IMR-90 (cell line): ENCODE measurements around the gene HYAL2. TPM values are rescaled to one million over a fixed set of nuclear protein-coding genes. Genes with fewer than 3 reads are reported as not detected.

Experiments used
- ATAC-seq: fragments of 200-7000 bp; cut with Tn5 transposase; 2 replicates; pipeline ENCODE4 v1.9.1; 2020; ENCODE audit warnings: low read depth, mild to moderate bottlenecking, moderate library complexity
- BruUV-seq: library from RNA; stranded (reverse); fragments of 400-500 nt; replicated peaks from 2 replicates; lab custom pipeline; 2021; lab: Mats Ljungman, UMichigan
- CTCF ChIA-PET: fragments of 300-600 bp; formaldehyde crosslinking; extraction: SDS; loops from one replicate; lab custom pipeline; 2021; ENCODE audit warnings: antibody characterized with exemption; lab: Yijun Ruan, JAX
- POLR2A ChIA-PET: fragments of 300-600 bp; sonication (Branson Sonifier 250); formaldehyde crosslinking; loops from one replicate; lab custom pipeline; 2022; ENCODE audit warnings: antibody characterized with exemption; ENCODE audit not compliant: unreplicated experiment; lab: Charles Lee
- DNase-seq: peaks from one replicate; pipeline ENCODE4 v3.0.0; 2013
- H2AFZ ChIP-seq: replicated peaks from 2 replicates; pipeline ENCODE3; 2013; ENCODE audit warnings: low read length, mild to moderate bottlenecking; ENCODE audit not compliant: poor library complexity
- H2AK5ac ChIP-seq: 2 replicates; pipeline ENCODE4 v1.6.1; 2013; ENCODE audit warnings: low read depth, low read length, inconsistent platforms
- H2AK9ac ChIP-seq: replicated peaks from 2 replicates; pipeline ENCODE3; 2013; ENCODE audit warnings: mild to moderate bottlenecking, low read depth, low read length, moderate library complexity; ENCODE audit not compliant: poor library complexity
- H2BK120ac ChIP-seq: 2 replicates; pipeline ENCODE4 v1.6.1; 2013; ENCODE audit warnings: low read depth, low read length, inconsistent platforms
- H2BK15ac ChIP-seq: 3 replicates; pipeline ENCODE4 v1.6.1; 2013; ENCODE audit warnings: low read depth, low read length, inconsistent platforms
- H2BK20ac ChIP-seq: 2 replicates; pipeline ENCODE4 v1.6.1; 2013; ENCODE audit warnings: low read depth, mild to moderate bottlenecking, inconsistent platforms, low read length, moderate library complexity
- H2BK5ac ChIP-seq: 2 replicates; pipeline ENCODE4 v1.6.1; 2013; ENCODE audit warnings: mild to moderate bottlenecking, low read depth, low read length, inconsistent platforms; ENCODE audit not compliant: poor library complexity, severe bottlenecking
- H3K14ac ChIP-seq: replicated peaks from 2 replicates; pipeline ENCODE4 v1.6.1; 2013; ENCODE audit warnings: low read depth, low read length, inconsistent platforms
- H3K18ac ChIP-seq: 2 replicates; pipeline ENCODE4 v1.6.1; 2013; ENCODE audit warnings: low read depth, low read length, control low read depth
- H3K23ac ChIP-seq: 2 replicates; pipeline ENCODE4 v1.6.1; 2013; ENCODE audit warnings: low read depth, low read length, inconsistent platforms
- H3K27ac ChIP-seq: 2 replicates; pipeline ENCODE4 v1.5.1; 2013; ENCODE audit warnings: mild to moderate bottlenecking, control low read depth, low read length; ENCODE audit not compliant: insufficient read depth
- H3K27me3 ChIP-seq: 2 replicates; pipeline ENCODE4 v1.6.1; 2013; ENCODE audit warnings: low read length; ENCODE audit not compliant: control insufficient read depth, insufficient read depth
- H3K36me3 ChIP-seq: 2 replicates; pipeline ENCODE4 v1.6.1; 2013; ENCODE audit warnings: low read length, mixed read lengths; ENCODE audit not compliant: control insufficient read depth, insufficient read depth
- H3K4ac ChIP-seq: 2 replicates; pipeline ENCODE4 v1.6.1; 2013; ENCODE audit warnings: low read depth, low read length, inconsistent platforms
- H3K4me1 ChIP-seq: 2 replicates; pipeline ENCODE4 v1.6.1; 2013; ENCODE audit warnings: low read length, mixed read lengths; ENCODE audit not compliant: control insufficient read depth, insufficient read depth
- H3K4me2 ChIP-seq: 2 replicates; pipeline ENCODE4 v1.6.1; 2013; ENCODE audit warnings: low read depth, mild to moderate bottlenecking, control low read depth, low read length, moderate library complexity
- H3K4me3 ChIP-seq: 2 replicates; pipeline ENCODE4 v1.5.1; 2013; ENCODE audit warnings: low read depth, mild to moderate bottlenecking, control low read depth, low read length, moderate library complexity; ENCODE audit not compliant: insufficient read depth
- H3K56ac ChIP-seq: 2 replicates; pipeline ENCODE4 v1.6.1; 2013; ENCODE audit warnings: low read length, inconsistent platforms; ENCODE audit not compliant: insufficient read depth; ENCODE audit errors: extremely low read depth
- H3K79me1 ChIP-seq, 2 experiments: 2 replicates each; pipeline ENCODE4 v1.6.1; 2013; ENCODE audit warnings: low read length in 2 of 2, inconsistent platforms in 1 of 2, low read depth in 1 of 2
- H3K9ac ChIP-seq: 2 replicates; pipeline ENCODE4 v1.6.1; 2013; ENCODE audit warnings: low read depth, low read length, control low read depth
- H3K9me1 ChIP-seq: 2 replicates; pipeline ENCODE4 v1.6.1; 2013; ENCODE audit warnings: low read length, inconsistent platforms; ENCODE audit not compliant: insufficient read depth
- H3K9me3 ChIP-seq: 2 replicates; pipeline ENCODE4 v1.6.1; 2013; ENCODE audit warnings: low read length; ENCODE audit not compliant: control insufficient read depth, insufficient read depth
- H4K20me1 ChIP-seq: 2 replicates; pipeline ENCODE4 v1.6.1; 2013; ENCODE audit warnings: low read length, inconsistent platforms; ENCODE audit not compliant: insufficient read depth
- H4K5ac ChIP-seq: 2 replicates; pipeline ENCODE4 v1.6.1; 2013; ENCODE audit warnings: mild to moderate bottlenecking, low read depth, low read length, control low read depth
- H4K8ac ChIP-seq, 2 experiments: 2 replicates each; pipeline ENCODE4 v1.6.1; 2013; ENCODE audit warnings: low read depth in 2 of 2, low read length in 2 of 2, control low read depth in 1 of 2, inconsistent platforms in 1 of 2
- H4K91ac ChIP-seq: 2 replicates; pipeline ENCODE4 v1.6.1; 2013; ENCODE audit warnings: low read depth, low read length, inconsistent platforms; ENCODE audit not compliant: insufficient read depth
- CEBPB ChIP-seq: IDR thresholded peaks from 2 replicates; pipeline ENCODE4 v1.6.1; 2012; ENCODE audit warnings: low read depth, low read length, improper control_type of control experiment
- CHD1 ChIP-seq: IDR thresholded peaks from 2 replicates; pipeline ENCODE4 v1.6.1; 2012; ENCODE audit warnings: low read depth, low read length, improper control_type of control experiment
- FOS ChIP-seq: fragments of 150-350 bp; IDR thresholded peaks from 2 replicates; pipeline ENCODE4 v1.6.1; 2016; ENCODE audit warnings: low read depth, low read length
- MAFK ChIP-seq: IDR thresholded peaks from 2 replicates; pipeline ENCODE4 v1.6.1; 2012; ENCODE audit warnings: low read depth, low read length, improper control_type of control experiment
- MAZ ChIP-seq: IDR thresholded peaks from 2 replicates; pipeline ENCODE4 v1.6.1; 2012; ENCODE audit warnings: low read depth, mild to moderate bottlenecking, low read length, improper control_type of control experiment, moderate library complexity, borderline replicate concordance
- MXI1 ChIP-seq: IDR thresholded peaks from 2 replicates; pipeline ENCODE4 v1.6.1; 2012; ENCODE audit warnings: low read depth, mild to moderate bottlenecking, low read length, moderate library complexity, borderline replicate concordance
- NFE2L2 ChIP-seq: fragments of 150-350 bp; IDR thresholded peaks from 2 replicates; pipeline ENCODE4 v1.6.1; 2016; ENCODE audit warnings: low read depth, mild to moderate bottlenecking, low read length
- RFX5 ChIP-seq: IDR thresholded peaks from 2 replicates; pipeline ENCODE4 v1.8.0; 2012; ENCODE audit warnings: low read depth, mild to moderate bottlenecking, low read length, moderate library complexity
- WGBS, 2 experiments: methylation state at CpG; one replicate each; pipeline versions ENCODE4 v1.1.5 to v1.1.7; 2013; ENCODE audit warnings: missing lambda C conversion rate in 2 of 2; ENCODE audit not compliant: insufficient read length in 1 of 2; ENCODE audit errors: extremely low coverage in 2 of 2; 5-methylcytosine and 5-hydroxymethylcytosine counted together
- dilution Hi-C: fragments of 300-500 bp; cut with HindIII; formaldehyde crosslinking; loops from one replicate; pipeline ENCODE4 v1.14.3; 2018; ENCODE audit warnings: low sequenced_read_pairs; ENCODE audit not compliant: unreplicated experiment
- in situ Hi-C: fragments of 300-500 bp; cut with MboI; formaldehyde crosslinking; loops from 3 replicates; pipeline ENCODE4 v1.14.3; 2019; ENCODE audit warnings: low sequenced_read_pairs, inconsistent platforms, mixed read lengths
- intact Hi-C: fragments of 100-400 bp; cut with micrococcal nuclease; formaldehyde crosslinking; loops from 2 replicates; pipeline ENCODE4 v1.10.0; 2022
- polyA plus RNA-seq, 3 experiments: library from polyadenylated mRNA; depleted of rRNA; stranded (reverse); fragments of >200 nt; gene quantifications; 2 replicates each; pipeline ENCODE4 v1.2.3, GENCODE V29; 2012; ENCODE audit warnings: low replicate concordance in 1 of 3
- total RNA-seq: library from RNA; depleted of rRNA; stranded (reverse); fragments of >200 nt; gene quantifications from 2 replicates; pipeline ENCODE4 v1.2.3, GENCODE V29; 2012
- TF ChIP-seq, protein P1 (sequence below): conservative IDR thresholded peaks from 2 replicates; pipeline ENCODE4 v1.5.1; 2012; ENCODE audit warnings: mild to moderate bottlenecking, low read depth, low read length, improper control_type of control experiment
- TF ChIP-seq, protein P2 (sequence below): fragments of 150-350 bp; IDR thresholded peaks from 2 replicates; pipeline ENCODE4 v1.6.1; 2017; ENCODE audit warnings: mild to moderate bottlenecking, antibody characterized with exemption, low read length, low read depth

HYAL2 gene
- total and polyA plus RNA-seq, 2 of the 4 experiments (the other 2 are of a cell fraction) = 56.8 to 104 TPM

DNA sequence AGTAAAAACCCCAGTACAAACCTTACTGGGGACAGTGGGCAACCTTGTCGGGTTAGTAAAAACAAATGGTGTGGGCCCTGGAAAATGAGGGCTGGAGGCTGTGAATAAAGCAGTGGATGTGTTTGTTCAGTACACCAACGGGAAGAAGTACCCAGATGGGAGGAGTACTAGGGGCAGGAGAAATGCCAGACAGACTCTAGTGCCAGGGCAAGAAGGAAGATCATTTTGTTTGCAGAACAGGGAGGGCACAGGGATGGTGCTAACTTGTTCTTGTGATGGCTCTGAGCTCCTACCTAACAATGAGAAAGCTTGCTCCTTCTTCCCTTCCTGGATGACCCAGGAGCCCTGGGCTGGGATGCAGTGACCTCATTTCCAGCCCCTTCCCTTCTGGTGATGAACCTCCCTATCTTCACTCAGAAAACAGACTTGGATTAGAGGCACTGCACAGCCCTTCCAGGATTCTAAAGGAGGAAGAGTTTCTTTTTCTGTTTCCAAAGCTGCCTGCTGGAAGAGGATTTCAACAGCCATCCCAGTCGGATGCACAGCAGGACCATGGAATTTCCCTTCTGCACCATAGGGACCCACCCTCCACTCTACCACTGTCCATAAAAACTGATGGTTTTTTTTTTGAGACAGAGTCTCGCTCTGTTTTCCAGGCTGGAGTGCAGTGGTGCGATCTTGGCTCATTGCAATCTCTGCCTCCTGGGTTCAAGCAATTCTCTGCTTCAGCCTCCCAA, 12.0 kb upstream of the HYAL2 start:
- in situ Hi-C loops (loop anchor here (25.0 kb wide), 3 partner anchors 1053 to 1828 kb away; partner anchors contain the start of genes ABHD14B, GPR62, MANF and PCBP4), dilution Hi-C loops (no loop called here), intact Hi-C loops (no loop called here)
- H3K4me2 ChIP-seq = peak overlapping the region; percentile 48
- no peak overlapping the region for H2AK5ac ChIP-seq
- H4K8ac ChIP-seq = peak overlapping the region in 1 of 2 experiments; percentile 15; a peak in 1 of 4 replicates
- DNase-seq (no peak), ATAC-seq (no peak)
- peaks cover 51% of the 10 kb centered on the region for H4K20me1 ChIP-seq
- H3K14ac ChIP-seq = 0 out of 2 replicates have a peak overlapping the region, but pooled peaks have one; percentile 14
- H3K79me1 ChIP-seq = peaks cover 39 to 68% of the 10 kb centered on the region in 2 experiments
- H2AK9ac ChIP-seq = no peak overlapping the region
- no peak overlapping the region for H3K18ac ChIP-seq
- H2BK15ac ChIP-seq = no peak overlapping the region
- TF ChIP-seq MAZ (no peak), CEBPB (no peak), RFX5 (no peak), MXI1 (no peak), CHD1 (no peak), MAFK (no peak), NFE2L2 (no peak), FOS (no peak)
- TF ChIP-seq, protein P1, sequence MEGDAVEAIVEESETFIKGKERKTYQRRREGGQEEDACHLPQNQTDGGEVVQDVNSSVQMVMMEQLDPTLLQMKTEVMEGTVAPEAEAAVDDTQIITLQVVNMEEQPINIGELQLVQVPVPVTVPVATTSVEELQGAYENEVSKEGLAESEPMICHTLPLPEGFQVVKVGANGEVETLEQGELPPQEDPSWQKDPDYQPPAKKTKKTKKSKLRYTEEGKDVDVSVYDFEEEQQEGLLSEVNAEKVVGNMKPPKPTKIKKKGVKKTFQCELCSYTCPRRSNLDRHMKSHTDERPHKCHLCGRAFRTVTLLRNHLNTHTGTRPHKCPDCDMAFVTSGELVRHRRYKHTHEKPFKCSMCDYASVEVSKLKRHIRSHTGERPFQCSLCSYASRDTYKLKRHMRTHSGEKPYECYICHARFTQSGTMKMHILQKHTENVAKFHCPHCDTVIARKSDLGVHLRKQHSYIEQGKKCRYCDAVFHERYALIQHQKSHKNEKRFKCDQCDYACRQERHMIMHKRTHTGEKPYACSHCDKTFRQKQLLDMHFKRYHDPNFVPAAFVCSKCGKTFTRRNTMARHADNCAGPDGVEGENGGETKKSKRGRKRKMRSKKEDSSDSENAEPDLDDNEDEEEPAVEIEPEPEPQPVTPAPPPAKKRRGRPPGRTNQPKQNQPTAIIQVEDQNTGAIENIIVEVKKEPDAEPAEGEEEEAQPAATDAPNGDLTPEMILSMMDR = no peak
- TF ChIP-seq, protein P2, sequence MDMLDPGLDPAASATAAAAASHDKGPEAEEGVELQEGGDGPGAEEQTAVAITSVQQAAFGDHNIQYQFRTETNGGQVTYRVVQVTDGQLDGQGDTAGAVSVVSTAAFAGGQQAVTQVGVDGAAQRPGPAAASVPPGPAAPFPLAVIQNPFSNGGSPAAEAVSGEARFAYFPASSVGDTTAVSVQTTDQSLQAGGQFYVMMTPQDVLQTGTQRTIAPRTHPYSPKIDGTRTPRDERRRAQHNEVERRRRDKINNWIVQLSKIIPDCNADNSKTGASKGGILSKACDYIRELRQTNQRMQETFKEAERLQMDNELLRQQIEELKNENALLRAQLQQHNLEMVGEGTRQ = no peak
- H3K9me3 ChIP-seq = no peaks in the 10 kb centered on the region
- POLR2A ChIA-PET = no interaction called here
- H3K9me1 ChIP-seq = peaks cover 23% of the 10 kb centered on the region
- H3K4me1 ChIP-seq = peaks cover 19% of the 10 kb centered on the region
- no TSS peak for BruUV-seq
- no peak overlapping the region for H2BK20ac ChIP-seq
- no peak overlapping the region for H4K5ac ChIP-seq
- WGBS, 2 experiments = 92% methylated on average over 2 of the region's 5 CpGs; no CpG with 5 or more reads in 1 of the 2 experiments
- peak overlapping the region; percentile 17 for H3K9ac ChIP-seq
- no peak overlapping the region for H4K91ac ChIP-seq
- no peaks in the 10 kb centered on the region for H3K27me3 ChIP-seq
- H3K56ac ChIP-seq = no peak overlapping the region
- no peak overlapping the region for H2BK5ac ChIP-seq
- H2AFZ ChIP-seq = no peak overlapping the region
- CTCF ChIA-PET = interaction anchor here (0.7 to 1.0 kb wide), 2 partner anchors 75 to 81 kb away, joined by 3 read pairs; no protein-coding TSS in a partner anchor
- H3K36me3 ChIP-seq = peaks cover 29% of the 10 kb centered on the region
- H3K4me3 ChIP-seq = no peak overlapping the region
- H2BK120ac ChIP-seq = no peak overlapping the region
- no peak overlapping the region for H3K27ac ChIP-seq
- peak overlapping the region; percentile 86 for H3K23ac ChIP-seq
- H3K4ac ChIP-seq = peak overlapping the region; percentile 1
